Endothelial cell of umbilical vein (primary cell): ENCODE results near the gene PAOX. TPM values are rescaled to one million over a fixed set of nuclear protein-coding genes. Genes with fewer than 3 reads are reported as not detected.

ENCODE experiments used
- BruUV-seq: library from RNA; stranded (reverse); fragments of 400-500 nt; replicated peaks from 2 replicates; lab custom pipeline; 2021; lab: Mats Ljungman, UMichigan
- CTCF ChIA-PET: fragments of 300-600, 350-600 bp; sonication (Branson Sonifier 250); formaldehyde crosslinking; loops from one replicate; lab custom pipeline; 2021; ENCODE audit warnings: antibody characterized with exemption, inconsistent platforms; lab: Charles Lee
- POLR2A ChIA-PET: fragments of 300-600, 350-600 bp; sonication (Branson Sonifier 250); formaldehyde crosslinking; loops from one replicate; lab custom pipeline; 2021; ENCODE audit warnings: antibody characterized with exemption, inconsistent platforms; lab: Charles Lee
- DNase-seq: peaks from one replicate; pipeline ENCODE4 v3.0.0-alpha.2; 2011; ENCODE audit warnings: low read depth, low spot score
- FAIRE-seq: peaks from 2 replicates; lab custom pipeline; 2011; peaks lifted over from hg19 to GRCh38; lab: Jason Lieb, UNC
- H2AFZ ChIP-seq: 2 replicates; pipeline ENCODE4 v1.6.0; 2012; ENCODE audit warnings: low read depth, low read length, control low read depth, inconsistent platforms
- H3K27ac ChIP-seq: 2 replicates; pipeline ENCODE4 v1.5.1; 2011; ENCODE audit warnings: low read depth, mild to moderate bottlenecking, control low read depth, low read length, moderate library complexity; ENCODE audit not compliant: insufficient read depth
- H3K27me3 ChIP-seq, 2 experiments: 2 replicates each; pipeline versions ENCODE4 v1.6.0 to v1.6.1; 2011; ENCODE audit warnings: low read length in 2 of 2, mixed read lengths in 1 of 2; ENCODE audit not compliant: control insufficient read depth in 2 of 2, insufficient read depth in 2 of 2
- H3K36me3 ChIP-seq, 2 experiments: 2 replicates in 1 of 2; 3 replicates in 1 of 2; pipeline ENCODE4 v1.5.1; 2011; ENCODE audit warnings: low read length in 2 of 2, mild to moderate bottlenecking in 1 of 2, moderate library complexity in 1 of 2; ENCODE audit not compliant: control insufficient read depth in 2 of 2, insufficient read depth in 2 of 2; ENCODE audit errors: extremely low read depth in 1 of 2
- H3K4me1 ChIP-seq: 3 replicates; pipeline ENCODE4 v1.5.1; 2011; ENCODE audit warnings: mild to moderate bottlenecking, low read length; ENCODE audit not compliant: control insufficient read depth, insufficient read depth; ENCODE audit errors: extremely low read depth
- H3K4me2 ChIP-seq: 2 replicates; pipeline ENCODE4 v1.6.1; 2011; ENCODE audit warnings: low read length, control low read depth, mixed read lengths; ENCODE audit not compliant: insufficient read depth
- H3K4me3 ChIP-seq, 3 experiments: fragments of 200-600 bp in 1 of 3; sonication (generic), shearing (Covaris generic) in 1 of 3; replicated peaks in 1 of 3; 2 replicates each; pipeline ENCODE4 v1.5.1; 2011 to 2016; ENCODE audit warnings: control low read depth in 3 of 3, low read length in 3 of 3, mild to moderate bottlenecking in 2 of 3, inconsistent platforms in 1 of 3, low read depth in 1 of 3, moderate library complexity in 1 of 3; ENCODE audit not compliant: insufficient read depth in 1 of 3
- H3K79me2 ChIP-seq: 2 replicates; pipeline ENCODE4 v1.6.0; 2012; ENCODE audit warnings: low read length, inconsistent platforms; ENCODE audit not compliant: control insufficient read depth, insufficient read depth
- H3K9ac ChIP-seq: replicated peaks from 2 replicates; pipeline ENCODE3; 2011; ENCODE audit warnings: low read length, control low read depth; ENCODE audit not compliant: insufficient read depth; ENCODE audit errors: extremely low read depth
- H3K9me1 ChIP-seq: replicated peaks from 3 replicates; pipeline ENCODE4 v1.6.0; 2011; ENCODE audit warnings: mild to moderate bottlenecking, low read length; ENCODE audit not compliant: control insufficient read depth, insufficient read depth; ENCODE audit errors: extremely low read depth
- H3K9me3 ChIP-seq: replicated peaks from 2 replicates; pipeline ENCODE4 v1.5.1; 2012; ENCODE audit warnings: low read length, inconsistent platforms; ENCODE audit not compliant: control insufficient read depth, insufficient read depth
- H4K20me1 ChIP-seq: replicated peaks from 2 replicates; pipeline ENCODE3; 2011; ENCODE audit warnings: mild to moderate bottlenecking, low read length; ENCODE audit not compliant: control insufficient read depth, insufficient read depth; ENCODE audit errors: extremely low read depth
- CTCF ChIP-seq, 2 donors: IDR thresholded peaks; 1 replicate in 1 of 2; 2 replicates in 1 of 2; pipeline ENCODE4 v1.5.1; 2011; ENCODE audit warnings: low read length in 2 of 2, mild to moderate bottlenecking in 2 of 2, moderate library complexity in 2 of 2, control low read depth in 1 of 2, inconsistent platforms in 1 of 2, low read depth in 1 of 2; ENCODE audit not compliant: insufficient read depth in 1 of 2; ENCODE audit errors: extremely low read depth in 1 of 2
- FOS ChIP-seq: IDR thresholded peaks from 2 replicates; pipeline ENCODE4 v1.6.1; 2011; ENCODE audit warnings: mild to moderate bottlenecking, low read length, moderate library complexity, borderline replicate concordance; ENCODE audit not compliant: insufficient read depth
- GATA2 ChIP-seq: IDR thresholded peaks from 2 replicates; pipeline ENCODE4 v1.7.0; 2011; ENCODE audit warnings: low read depth, mild to moderate bottlenecking, moderate library complexity, mixed read lengths, low read length; ENCODE audit not compliant: insufficient read length, insufficient read depth
- JUN ChIP-seq: IDR thresholded peaks from 2 replicates; pipeline ENCODE4 v1.6.1; 2011; ENCODE audit warnings: borderline replicate concordance, low read depth; ENCODE audit not compliant: insufficient read length, insufficient read depth
- MAX ChIP-seq: IDR thresholded peaks from 2 replicates; pipeline ENCODE4 v1.6.1; 2011; ENCODE audit not compliant: insufficient read depth, insufficient read length
- POLR2AphosphoS5 ChIP-seq: IDR thresholded peaks from 2 replicates; pipeline ENCODE4 v1.6.1; 2012; ENCODE audit warnings: low read depth, mild to moderate bottlenecking, control low read depth, low read length, moderate library complexity; ENCODE audit not compliant: insufficient read depth
- dilution Hi-C: fragments of 300-500 bp; cut with MboI; formaldehyde crosslinking; loops from one replicate; pipeline ENCODE4 v1.15.0; 2019; ENCODE audit warnings: low sequenced_read_pairs; ENCODE audit not compliant: extremely low pct_ligation_motif_present
- intact Hi-C: fragments of 100-400 bp; cut with micrococcal nuclease; formaldehyde crosslinking; loops from one replicate; pipeline ENCODE4 v1.10.0; 2022
- polyA plus RNA-seq, 4 experiments: library from polyadenylated mRNA; depleted of rRNA in 3 of 4; stranded (reverse) in 3 of 4; unstranded in 1 of 4; fragments of >200 nt; gene quantifications; 2 replicates each; pipeline versions ENCODE4 v1.2.1 to v1.2.3, GENCODE V29; 2011 to 2012; ENCODE audit warnings: missing spikeins in 1 of 4
- total RNA-seq: library from RNA; stranded (reverse); gene quantifications from 2 replicates; pipeline ENCODE4 v1.2.3, GENCODE V29; 2021

The PAOX gene
- total and polyA plus RNA-seq, 2 donors (not counting 3 experiments of a cell fraction or from before 2014, with no cell fraction given): 2.6 to 3.8 TPM

GRCh38 chr10:133405272-133405671, 26.2 kb downstream of the PAOX start:
- Histone ChIP-seq H3K79me2 (peaks cover 54% of the 10 kb centered on the region), H3K36me3 (peaks cover 8 to 22% of the 10 kb centered on the region in 2 experiments), H4K20me1 (no peaks in the 10 kb centered on the region), H2AFZ (no peak overlapping the region), H3K4me2 (no peak overlapping the region), H3K4me3 (no peak overlapping the region), H3K9ac (no peak overlapping the region), H3K4me1 (no peaks in the 10 kb centered on the region), H3K9me3 (no peaks in the 10 kb centered on the region), H3K27me3 (no peaks in the 10 kb centered on the region), H3K9me1 (peaks cover 2% of the 10 kb centered on the region), H3K27ac (no peak overlapping the region)
- no peak for FAIRE-seq
- no peak for DNase-seq
- TF ChIP-seq CTCF (IDR thresholded peaks at IDR 0.05; ENCODE audit: extremely low read depth in 1 of 2, insufficient read depth in 1 of 2, low read depth in 1 of 2, low read length in 2 of 2): no peak
- no peak for TF ChIP-seq FOS
- TF ChIP-seq JUN: no peak
- no peak for TF ChIP-seq GATA2
- TF ChIP-seq POLR2AphosphoS5: no peak
- TF ChIP-seq MAX: no peak
- no TSS peak for BruUV-seq
- ChIA-PET CTCF (no interaction called here), POLR2A (no interaction called here)
- dilution Hi-C loops: no loop called here
- intact Hi-C loops: no loop called here
